NOMO-1 treated with dmso at 0.1 percent for 144 hours (cell line): Measurements from ENCODE around the gene FKBP4.

Experiments used
- DNase-seq: peaks from one replicate; lab custom pipeline; 2025; ENCODE audit not compliant: unreplicated experiment; lab: John Stamatoyannopoulos, UW

FKBP4 gene

GRCh38 chr12:2779281-2779680 lies 15.5 kb upstream of the FKBP4 start:
- DNase-seq: no peak

GRCh38 chr12:2783936-2784600 lies 10.7 kb upstream of the FKBP4 start:
- DNase-seq: peak; percentile 2

DNA sequence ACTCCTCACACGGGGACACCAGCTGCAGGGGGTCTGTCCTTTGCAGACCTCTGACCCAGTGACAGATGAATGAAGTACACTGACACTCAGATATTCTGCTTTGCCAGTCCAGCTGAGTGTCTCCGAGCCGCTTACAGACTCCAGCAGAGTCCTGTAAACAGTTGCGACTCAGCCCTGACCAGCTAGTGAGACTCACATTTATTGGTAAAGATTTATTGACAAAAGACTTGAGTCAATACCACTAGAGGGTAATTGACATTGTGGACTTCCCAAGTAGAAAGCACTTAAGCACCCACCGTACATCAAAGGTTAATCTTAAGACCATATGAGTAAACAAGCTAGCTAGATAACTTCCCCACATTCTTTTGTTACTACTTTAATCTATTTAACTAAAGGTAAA lies 9.8 kb upstream of the FKBP4 start:
- no peak for DNase-seq

DNA sequence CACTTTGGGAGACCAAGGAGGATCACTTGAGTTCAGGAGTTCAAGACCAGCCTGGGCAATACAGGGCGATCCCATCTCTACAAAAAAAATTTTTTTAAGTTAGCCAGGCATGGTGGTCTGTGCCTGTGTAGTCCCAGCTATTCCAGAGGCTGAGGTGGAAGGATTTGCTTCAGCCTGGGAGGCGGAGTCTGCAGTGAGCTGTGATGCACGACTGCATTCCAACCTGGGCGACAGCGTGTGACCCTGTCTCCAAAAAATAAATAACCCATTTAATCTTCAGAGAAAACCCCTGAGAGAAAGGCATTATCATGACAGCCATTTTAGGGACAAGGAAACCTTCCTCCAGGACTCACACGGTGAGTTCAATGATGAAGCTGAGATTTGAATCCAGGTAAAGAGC lies 3.7 kb upstream of the FKBP4 start:
- DNase-seq: no peak

GRCh38 chr12:2792671-2793500 lies 1.9 kb upstream of the FKBP4 start:
- DNase-seq: no peak

DNA sequence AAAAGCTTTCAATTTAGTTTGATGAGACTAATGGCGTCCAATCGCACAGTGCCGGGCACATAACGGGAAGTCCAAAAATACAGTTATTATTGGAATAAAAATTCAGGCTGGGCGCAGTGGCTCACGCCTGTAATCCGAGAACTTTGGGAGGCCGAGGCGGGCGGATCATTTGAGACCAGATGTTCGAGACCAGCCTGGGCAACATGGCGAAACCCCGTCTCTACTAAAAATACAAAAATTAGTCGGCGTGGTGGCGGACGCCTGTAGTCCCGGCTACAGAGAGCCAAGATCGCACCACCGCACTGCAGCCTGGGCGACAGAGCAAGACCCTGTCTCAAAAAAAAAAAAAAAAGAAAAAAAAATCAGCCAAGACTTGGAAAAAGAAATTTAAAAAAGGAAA lies 1.2 kb upstream of the FKBP4 start:
- DNase-seq: no peak

- DNase-seq: peak; percentile 36
Observed at GRCh38 chr12:2794191-2794735, 507 bp upstream of the FKBP4 start.

- peak; percentile 18 for DNase-seq
Observed at GRCh38 chr12:2795291-2796186, 769 bp downstream of the FKBP4 start.

- no peak for DNase-seq
Observed at GRCh38 chr12:2796187-2796666, 1.5 kb downstream of the FKBP4 start.

- DNase-seq: no peak
Observed at GRCh38 chr12:2797721-2798418, 3.1 kb downstream of the FKBP4 start.

DNA sequence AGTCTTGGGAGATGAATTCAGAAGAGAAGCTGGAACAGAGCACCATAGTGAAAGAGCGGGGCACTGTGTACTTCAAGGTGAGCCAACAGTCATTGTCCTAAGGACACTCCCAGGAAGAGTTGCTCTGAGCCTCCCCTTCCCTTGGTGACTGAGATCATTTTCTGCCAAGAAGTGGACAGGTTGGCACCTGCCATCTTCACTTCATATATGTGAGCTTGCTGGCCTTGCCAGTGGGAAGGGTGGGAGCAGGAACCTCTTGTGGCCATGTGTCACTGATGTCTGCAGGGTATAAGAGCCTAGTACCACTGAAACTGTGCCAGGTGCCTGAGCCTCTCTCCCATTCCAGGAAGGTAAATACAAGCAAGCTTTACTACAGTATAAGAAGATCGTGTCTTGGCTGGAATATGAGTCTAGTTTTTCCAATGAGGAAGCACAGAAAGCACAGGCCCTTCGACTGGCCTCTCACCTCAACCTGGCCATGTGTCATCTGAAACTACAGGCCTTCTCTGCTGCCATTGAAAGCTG lies 5.3 kb downstream of the FKBP4 start:
- DNase-seq: no peak

DNA sequence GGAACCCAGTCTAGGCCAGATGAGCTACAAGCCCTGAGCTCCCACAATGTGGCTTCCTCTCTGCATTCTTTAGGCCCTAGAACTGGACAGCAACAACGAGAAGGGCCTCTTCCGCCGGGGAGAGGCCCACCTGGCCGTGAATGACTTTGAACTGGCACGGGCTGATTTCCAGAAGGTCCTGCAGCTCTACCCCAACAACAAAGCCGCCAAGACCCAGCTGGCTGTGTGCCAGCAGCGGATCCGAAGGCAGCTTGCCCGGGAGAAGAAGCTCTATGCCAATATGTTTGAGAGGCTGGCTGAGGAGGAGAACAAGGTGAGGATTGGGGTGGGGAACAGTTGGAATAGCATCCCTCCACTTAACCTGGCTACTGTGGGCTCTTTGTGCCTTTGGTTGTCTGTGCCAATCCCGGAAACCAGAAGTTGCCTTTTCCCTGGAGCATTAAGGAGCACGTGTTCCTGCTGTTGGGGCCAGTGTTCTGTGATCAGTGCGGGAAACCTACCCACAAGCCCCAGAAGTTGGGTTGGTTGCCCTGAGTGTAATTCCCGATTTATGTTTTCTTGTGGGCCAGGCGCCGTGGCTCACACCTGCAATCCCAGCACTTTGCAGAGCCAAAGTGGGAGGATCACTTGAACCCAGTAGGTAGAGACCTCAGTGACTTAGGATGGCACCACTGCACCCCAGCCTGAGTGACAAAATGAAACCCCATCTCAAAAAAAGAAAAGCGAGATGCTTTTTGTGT lies 6.4 kb downstream of the FKBP4 start:
- DNase-seq: no peak

DNA sequence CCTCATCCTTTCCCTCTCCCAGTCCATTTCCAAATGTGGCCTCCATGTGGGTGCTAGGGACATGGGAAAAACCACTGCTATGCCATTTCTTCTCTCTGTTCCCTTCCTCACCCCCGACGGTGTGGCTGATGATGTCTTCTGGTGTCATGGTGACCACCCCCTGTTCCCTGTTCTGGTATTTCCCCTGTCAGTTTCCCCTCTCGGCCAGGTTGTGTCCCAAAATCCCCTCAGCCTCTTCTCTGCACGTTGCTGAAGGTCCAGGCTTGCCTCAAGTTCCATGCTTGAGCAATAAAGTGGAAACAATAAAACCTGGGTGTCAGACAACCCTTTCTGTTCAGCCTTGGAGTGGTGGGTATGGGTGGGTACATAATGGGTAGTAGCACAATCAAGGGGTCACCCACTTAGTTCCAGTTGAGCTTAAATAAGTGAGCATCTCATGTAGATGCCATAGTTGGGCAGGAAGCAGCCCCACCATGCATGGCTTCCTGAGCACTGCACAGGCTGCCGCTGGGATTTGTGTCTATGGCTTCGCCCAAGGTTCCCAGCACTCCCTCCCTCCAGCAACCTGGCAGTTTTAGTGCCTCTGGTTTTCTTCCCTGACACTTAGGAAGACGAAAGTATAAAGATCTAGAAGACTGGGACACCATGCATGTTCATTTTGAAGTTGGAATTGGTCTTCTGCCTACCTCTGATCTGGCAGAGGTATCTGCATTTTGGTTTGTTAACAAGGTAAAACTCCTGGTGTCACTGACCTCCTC lies 9.0 kb downstream of the FKBP4 start:
- DNase-seq: no peak

DNA sequence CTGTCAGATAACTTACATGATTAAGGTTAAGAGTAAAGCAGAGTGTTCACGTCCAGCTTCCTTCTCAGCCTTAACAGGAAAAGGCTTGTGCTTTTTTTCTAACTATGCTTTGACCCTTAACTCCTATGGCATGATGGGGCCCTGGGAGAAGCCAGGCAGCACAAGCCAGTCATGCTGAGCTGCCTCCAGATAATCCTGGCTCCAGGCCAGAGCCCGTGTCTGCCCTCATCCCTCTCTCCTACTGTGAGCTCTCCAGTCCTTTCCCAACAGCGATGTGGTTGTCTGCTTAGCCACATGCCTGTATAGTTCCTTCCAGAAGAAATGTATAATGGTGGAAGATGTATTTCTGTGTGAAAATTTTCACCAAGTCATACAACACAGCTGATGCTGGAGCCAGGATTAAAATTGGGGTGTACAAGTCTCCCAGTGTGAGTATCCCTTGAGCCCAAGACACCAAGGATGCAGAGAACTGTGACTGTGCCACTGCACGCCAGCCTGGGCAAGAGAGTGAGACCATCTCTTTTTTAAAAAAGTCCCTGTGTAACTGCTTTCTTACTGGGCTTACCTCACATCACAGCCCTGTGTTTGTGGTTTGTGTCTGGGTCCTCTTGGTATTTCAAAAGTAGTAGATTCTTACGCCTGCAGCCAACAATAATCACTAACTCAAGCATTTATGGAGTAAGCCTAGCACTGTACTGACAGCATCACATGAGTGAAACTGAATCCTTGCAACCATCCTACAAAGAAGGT lies 9.8 kb downstream of the FKBP4 start:
- DNase-seq: no peak

DNA sequence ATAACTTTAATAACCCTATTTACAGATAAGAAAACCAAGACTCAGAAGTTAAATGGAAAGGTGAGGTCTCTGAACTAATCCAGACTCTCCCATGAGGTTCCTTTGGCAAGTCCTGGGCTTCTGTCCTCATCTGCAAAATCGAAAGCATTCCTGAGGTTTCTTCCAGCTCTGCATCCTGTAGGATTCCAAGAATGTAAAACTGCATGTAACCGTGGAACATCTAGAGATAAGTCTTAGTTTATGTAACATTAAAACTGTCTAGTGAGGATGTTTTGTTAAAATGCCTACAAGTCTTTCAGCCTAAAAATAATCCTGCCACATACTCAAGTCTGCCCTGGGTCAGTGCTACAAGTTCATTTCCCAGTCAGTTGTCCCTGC lies 10.4 kb downstream of the FKBP4 start:
- no peak for DNase-seq

GRCh38 chr12:2806700-2807099 lies 11.9 kb downstream of the FKBP4 start:
- DNase-seq: no peak

GRCh38 chr12:2811801-2812200 lies 17.0 kb downstream of the FKBP4 start:
- DNase-seq: no peak
